Smooth muscle cell (in vitro differentiated cells): ENCODE data around the gene CMIP. TPM values are rescaled to one million over a fixed set of nuclear protein-coding genes. Genes with fewer than 3 reads are reported as not detected.

ENCODE experiments used
- DNase-seq: peaks from one replicate; lab custom pipeline; 2025; ENCODE audit not compliant: unreplicated experiment; lab: John Stamatoyannopoulos, UW
- H2AFZ ChIP-seq: fragments of 200-600 bp; sonication (generic); 2 replicates; pipeline ENCODE4 v1.6.0; 2016; ENCODE audit warnings: antibody characterized with exemption, low read depth, mild to moderate bottlenecking
- H3F3A ChIP-seq: fragments of 200-600 bp; sonication (generic); 2 replicates; pipeline ENCODE4 v1.6.0; 2017; ENCODE audit warnings: antibody characterized with exemption, low read depth
- H3K27ac ChIP-seq: fragments of 200-600 bp; sonication (generic); 2 replicates; pipeline ENCODE4 v1.5.1; 2016; ENCODE audit warnings: low read depth, mild to moderate bottlenecking
- H3K27me3 ChIP-seq: fragments of 200-600 bp; sonication (generic); 2 replicates; pipeline ENCODE4 v1.6.1; 2016; ENCODE audit warnings: low read depth, mild to moderate bottlenecking
- H3K36me3 ChIP-seq: fragments of 200-600 bp; sonication (generic); 2 replicates; pipeline ENCODE4 v1.5.1; 2016; ENCODE audit warnings: low read depth
- H3K4me1 ChIP-seq: fragments of 200-600 bp; sonication (generic); 2 replicates; pipeline ENCODE4 v1.5.1; 2016; ENCODE audit warnings: low read depth
- H3K4me2 ChIP-seq: fragments of 200-600 bp; sonication (generic); 2 replicates; pipeline ENCODE4 v1.6.0; 2016; ENCODE audit warnings: mild to moderate bottlenecking
- H3K4me3 ChIP-seq: fragments of 200-600 bp; sonication (generic); 2 replicates; pipeline ENCODE4 v1.5.1; 2016; ENCODE audit warnings: mild to moderate bottlenecking
- H3K79me2 ChIP-seq: fragments of 200-600 bp; sonication (generic); 2 replicates; pipeline ENCODE4 v1.6.0; 2016; ENCODE audit warnings: low read depth, mild to moderate bottlenecking
- H3K9ac ChIP-seq: fragments of 200-600 bp; sonication (generic); 2 replicates; pipeline ENCODE4 v1.6.0; 2016; ENCODE audit warnings: low read depth
- H3K9me3 ChIP-seq: fragments of 200-600 bp; sonication (generic); replicated peaks from 2 replicates; pipeline ENCODE4 v1.5.1; 2016; ENCODE audit warnings: low read depth
- H4K20me1 ChIP-seq: fragments of 200-600 bp; sonication (generic); 2 replicates; pipeline ENCODE4 v1.6.0; 2016; ENCODE audit warnings: low read depth
- WGBS: methylation state at CpG from one replicate; pipeline ENCODE4 v1.1.7; 2016; ENCODE audit warnings: low lambda C conversion rate; 5-methylcytosine and 5-hydroxymethylcytosine counted together
- polyA plus RNA-seq: library from polyadenylated mRNA; unstranded; fragments of >200 nt; fragmentation: Nextera tagmentation; extraction: Ambion mirVana; gene quantifications from 2 replicates; pipeline ENCODE4 v1.2.1, GENCODE V29; 2016
- total RNA-seq: library from RNA; depleted of rRNA; stranded (reverse); fragments of >200 nt; gene quantifications from 2 replicates; pipeline ENCODE4 v1.2.3, GENCODE V29; 2014
- TF ChIP-seq, protein P1 (sequence below): fragments of 200-600 bp; sonication (generic); IDR thresholded peaks from 2 replicates; pipeline ENCODE4 v1.5.1; 2017; ENCODE audit warnings: borderline replicate concordance, mild to moderate bottlenecking, antibody characterized with exemption; ENCODE audit not compliant: insufficient read depth, poor library complexity, severe bottlenecking

Gene CMIP
- total and polyA plus RNA-seq, 2 experiments from 2014 or later: 2.5 to 44.5 TPM

DNA sequence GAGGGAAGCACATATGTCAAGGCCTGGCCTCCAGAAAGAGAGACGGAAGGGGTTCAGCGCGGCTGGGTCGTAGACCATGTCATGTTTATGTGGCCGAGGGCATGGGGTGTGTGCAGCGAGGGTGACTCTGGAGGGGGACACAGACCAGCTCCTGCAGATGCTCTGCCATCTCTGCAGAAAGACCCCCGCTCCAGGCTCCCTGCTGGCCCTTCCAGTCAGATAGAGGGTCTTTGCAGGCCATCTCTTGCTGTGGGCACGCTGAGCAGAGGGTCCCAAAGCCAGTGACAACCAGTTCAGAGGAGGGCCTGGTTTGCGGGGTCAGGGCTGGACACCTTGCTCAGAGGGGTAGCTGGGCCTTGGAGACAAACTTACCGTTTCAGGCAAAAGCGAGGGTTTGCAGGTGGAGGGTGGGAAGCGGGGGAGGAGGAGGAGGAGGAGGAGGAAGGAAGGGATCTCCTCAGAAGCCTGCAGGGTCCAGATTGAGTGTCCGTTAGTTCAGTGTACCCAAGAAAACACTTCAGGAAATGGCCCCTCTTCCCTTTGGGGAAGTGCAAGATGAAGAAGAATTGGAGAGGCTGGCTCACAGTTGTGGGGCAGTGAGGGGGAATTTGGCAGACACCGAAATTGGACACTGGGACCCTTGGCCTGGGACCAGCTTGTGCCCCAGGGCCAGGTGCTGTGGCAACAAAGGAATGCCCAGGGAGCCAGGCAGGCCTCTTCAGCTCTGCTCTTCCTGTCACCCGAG, 102.8 kb downstream of the CMIP start:
- TF ChIP-seq, protein P1, sequence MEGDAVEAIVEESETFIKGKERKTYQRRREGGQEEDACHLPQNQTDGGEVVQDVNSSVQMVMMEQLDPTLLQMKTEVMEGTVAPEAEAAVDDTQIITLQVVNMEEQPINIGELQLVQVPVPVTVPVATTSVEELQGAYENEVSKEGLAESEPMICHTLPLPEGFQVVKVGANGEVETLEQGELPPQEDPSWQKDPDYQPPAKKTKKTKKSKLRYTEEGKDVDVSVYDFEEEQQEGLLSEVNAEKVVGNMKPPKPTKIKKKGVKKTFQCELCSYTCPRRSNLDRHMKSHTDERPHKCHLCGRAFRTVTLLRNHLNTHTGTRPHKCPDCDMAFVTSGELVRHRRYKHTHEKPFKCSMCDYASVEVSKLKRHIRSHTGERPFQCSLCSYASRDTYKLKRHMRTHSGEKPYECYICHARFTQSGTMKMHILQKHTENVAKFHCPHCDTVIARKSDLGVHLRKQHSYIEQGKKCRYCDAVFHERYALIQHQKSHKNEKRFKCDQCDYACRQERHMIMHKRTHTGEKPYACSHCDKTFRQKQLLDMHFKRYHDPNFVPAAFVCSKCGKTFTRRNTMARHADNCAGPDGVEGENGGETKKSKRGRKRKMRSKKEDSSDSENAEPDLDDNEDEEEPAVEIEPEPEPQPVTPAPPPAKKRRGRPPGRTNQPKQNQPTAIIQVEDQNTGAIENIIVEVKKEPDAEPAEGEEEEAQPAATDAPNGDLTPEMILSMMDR: no peak
- Histone ChIP-seq H3K27me3 (no peaks in the 10 kb centered on the region), H3F3A (no peaks in the 10 kb centered on the region), H3K4me3 (no peak overlapping the region), H3K27ac (no peak overlapping the region), H4K20me1 (peaks cover 62% of the 10 kb centered on the region), H3K4me2 (no peak overlapping the region), H3K9ac (no peak overlapping the region), H3K4me1 (peaks cover 3% of the 10 kb centered on the region), H3K79me2 (peaks cover 67% of the 10 kb centered on the region), H3K36me3 (no peaks in the 10 kb centered on the region), H3K9me3 (no peaks in the 10 kb centered on the region), H2AFZ (no peak overlapping the region)
- WGBS: 95% methylated on average over 15 of the region's 15 CpGs
- no peak for DNase-seq

DNA sequence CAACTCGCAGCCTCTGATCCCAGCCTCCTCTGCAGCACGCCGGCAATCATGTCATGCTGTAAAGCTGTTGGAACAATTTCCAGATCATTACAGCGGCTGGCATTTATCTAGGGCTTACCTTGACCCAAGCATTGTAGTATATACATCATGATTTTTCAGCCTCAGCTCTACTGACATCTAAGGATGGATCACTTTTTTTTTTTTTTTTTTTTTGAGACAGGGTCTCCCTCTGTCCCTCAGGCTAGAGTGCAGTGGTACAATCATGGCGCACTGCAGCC, 103.3 kb downstream of the CMIP start:
- Histone ChIP-seq H2AFZ (no peak overlapping the region), H3K4me3 (no peak overlapping the region), H4K20me1 (peaks cover 57% of the 10 kb centered on the region), H3K27ac (no peak overlapping the region), H3F3A (peaks cover 5% of the 10 kb centered on the region), H3K36me3 (no peaks in the 10 kb centered on the region), H3K9me3 (no peaks in the 10 kb centered on the region), H3K9ac (no peak overlapping the region), H3K27me3 (no peaks in the 10 kb centered on the region), H3K4me2 (no peak overlapping the region), H3K4me1 (peaks cover 8% of the 10 kb centered on the region), H3K79me2 (peaks cover 68% of the 10 kb centered on the region)
- 88% methylated on average over 5 of the region's 5 CpGs for WGBS
- TF ChIP-seq, protein P1: no peak
- no peak for DNase-seq

DNA sequence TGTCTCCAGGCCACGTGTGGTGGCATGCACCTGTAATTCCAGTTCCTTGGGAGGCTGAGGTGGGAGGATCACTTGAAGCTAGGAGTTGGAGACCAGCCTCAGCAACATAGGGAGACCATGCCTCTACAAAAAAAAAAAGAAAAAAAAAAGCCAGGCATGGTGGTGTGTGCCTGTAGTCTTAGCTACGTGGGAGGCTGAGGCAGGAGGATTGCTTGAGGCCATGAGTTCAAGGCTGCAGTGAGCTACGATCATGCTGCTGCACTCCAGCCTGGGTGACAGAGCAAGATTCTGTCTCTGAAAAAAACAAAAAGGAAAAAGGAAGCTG, 103.9 kb downstream of the CMIP start:
- Histone ChIP-seq H3K4me3 (no peak overlapping the region), H3K27ac (no peak overlapping the region), H3F3A (peaks cover 5% of the 10 kb centered on the region), H3K27me3 (no peaks in the 10 kb centered on the region), H2AFZ (no peak overlapping the region), H3K9me3 (no peaks in the 10 kb centered on the region), H3K79me2 (peaks cover 66% of the 10 kb centered on the region), H3K36me3 (no peaks in the 10 kb centered on the region), H3K4me2 (no peak overlapping the region), H4K20me1 (peaks cover 55% of the 10 kb centered on the region), H3K9ac (no peak overlapping the region), H3K4me1 (peaks cover 11% of the 10 kb centered on the region)
- DNase-seq: no peak
- 99% methylated on average over 3 of the region's 3 CpGs for WGBS
- TF ChIP-seq, protein P1: no peak

DNA sequence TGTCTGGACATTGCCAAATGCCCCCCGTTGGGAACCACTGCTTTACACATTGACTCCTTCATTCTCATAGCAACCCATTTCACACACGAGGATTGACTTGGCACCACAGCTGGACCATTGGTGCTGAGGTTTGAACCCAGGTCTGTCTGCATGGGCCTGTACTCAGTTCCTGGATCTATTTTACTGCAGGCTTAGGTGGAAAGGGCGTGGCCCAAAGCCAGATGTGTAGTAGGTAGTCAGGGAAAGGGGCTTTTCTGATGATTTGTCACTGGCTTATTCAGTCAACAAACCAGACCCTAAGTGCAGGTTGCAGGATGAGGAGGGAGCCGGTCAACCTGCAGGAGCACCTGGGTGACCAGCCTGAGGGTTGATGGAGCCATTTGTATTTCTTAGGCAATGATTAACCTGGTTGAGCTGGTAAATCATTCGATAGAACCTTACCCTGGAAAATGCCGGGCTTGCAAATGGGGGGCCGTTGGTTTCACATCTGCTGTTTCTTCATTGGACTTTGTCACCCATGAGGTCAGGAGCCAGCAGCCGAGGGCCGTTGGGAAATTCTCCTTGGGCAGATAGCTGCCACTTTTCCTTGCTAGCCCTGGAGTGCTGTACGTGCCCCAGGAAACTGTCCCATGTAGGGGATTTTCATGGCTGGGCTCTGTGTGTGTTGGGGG, 104.4 kb downstream of the CMIP start:
- H3K9me3 ChIP-seq: no peaks in the 10 kb centered on the region
- no peak overlapping the region for H2AFZ ChIP-seq
- 92% methylated on average over 10 of the region's 10 CpGs for WGBS
- TF ChIP-seq, protein P1: no peak
- peaks cover 52% of the 10 kb centered on the region for H4K20me1 ChIP-seq
- no peaks in the 10 kb centered on the region for H3K27me3 ChIP-seq
- peaks cover 66% of the 10 kb centered on the region for H3K79me2 ChIP-seq
- H3K36me3 ChIP-seq: no peaks in the 10 kb centered on the region
- no peak overlapping the region for H3K4me3 ChIP-seq
- peaks cover 5% of the 10 kb centered on the region for H3F3A ChIP-seq
- H3K9ac ChIP-seq: no peak overlapping the region
- H3K4me2 ChIP-seq: no peak overlapping the region
- DNase-seq: no peak
- no peak overlapping the region for H3K27ac ChIP-seq
- peaks cover 11% of the 10 kb centered on the region for H3K4me1 ChIP-seq
